Caco-2 (cell line): ENCODE data around the gene SIRPA. TPM values are rescaled to one million over a fixed set of nuclear protein-coding genes. Genes with fewer than 3 reads are reported as not detected.
"Not testable (repeated sequence)": the region's sequence is repeated elsewhere in the genome, so short reads cannot be mapped to it uniquely, and the experiment has no call there.

ENCODE experiments used
- BruUV-seq: library from RNA; stranded (reverse); fragments of 400-500 nt; replicated peaks from 2 replicates; lab custom pipeline; 2021; lab: Mats Ljungman, UMichigan
- CTCF ChIA-PET: fragments of 300-600 bp; sonication (Branson Sonifier 250); formaldehyde crosslinking; loops from one replicate; lab custom pipeline; 2022; ENCODE audit warnings: antibody characterized with exemption; lab: Charles Lee
- POLR2A ChIA-PET: fragments of 300-600 bp; sonication (Branson Sonifier 250); formaldehyde crosslinking; loops from one replicate; lab custom pipeline; 2022; ENCODE audit warnings: antibody characterized with exemption; lab: Charles Lee
- DNase-seq, 2 experiments: peaks; one replicate each; pipeline versions ENCODE4 v3.0.0 to v3.0.0-alpha.2; 2020 to 2022
- H3K27me3 ChIP-seq: replicated peaks from 2 replicates; pipeline ENCODE4 v1.6.0; 2011; ENCODE audit warnings: low read length; ENCODE audit not compliant: control insufficient read depth, insufficient read depth
- H3K36me3 ChIP-seq: 2 replicates; pipeline ENCODE4 v1.5.1; 2011; ENCODE audit warnings: low read length; ENCODE audit not compliant: control insufficient read depth, insufficient read depth
- H3K4me1 ChIP-seq: fragments of 250-450 bp; sonication (Bioruptor Pico); 2 replicates; pipeline ENCODE4 v1.5.1; 2020; ENCODE audit warnings: mild to moderate bottlenecking
- H3K4me3 ChIP-seq: 2 replicates; pipeline ENCODE4 v1.5.1; 2011; ENCODE audit warnings: low read depth, mild to moderate bottlenecking, control low read depth, low read length
- H3K9me3 ChIP-seq: fragments of 250-450 bp; sonication (Bioruptor Pico); 2 replicates; pipeline ENCODE4 v1.5.1; 2020; ENCODE audit warnings: mild to moderate bottlenecking, moderate library complexity
- H3K27ac Mint-ChIP-seq: one replicate; pipeline ENCODE4 v1.8.0; 2022; ENCODE audit warnings: mixed read lengths; ENCODE audit not compliant: unreplicated experiment
- H3K27me3 Mint-ChIP-seq: one replicate; pipeline ENCODE4 v1.8.0; 2022; ENCODE audit warnings: mixed read lengths; ENCODE audit not compliant: insufficient read depth, unreplicated experiment
- H3K36me3 Mint-ChIP-seq: one replicate; pipeline ENCODE4 v1.8.0; 2022; ENCODE audit warnings: mild to moderate bottlenecking, mixed read lengths; ENCODE audit not compliant: insufficient read depth, unreplicated experiment
- H3K4me1 Mint-ChIP-seq: one replicate; pipeline ENCODE4 v1.8.0; 2022; ENCODE audit warnings: low read depth, mixed read lengths; ENCODE audit not compliant: unreplicated experiment
- H3K4me3 Mint-ChIP-seq: one replicate; pipeline ENCODE4 v1.8.0; 2022; ENCODE audit warnings: mild to moderate bottlenecking, moderate library complexity, mixed read lengths; ENCODE audit not compliant: unreplicated experiment
- H3K9me3 Mint-ChIP-seq: one replicate; pipeline ENCODE4 v1.8.0; 2022; ENCODE audit warnings: mixed read lengths; ENCODE audit not compliant: unreplicated experiment
- intact Hi-C: fragments of 100-400 bp; cut with micrococcal nuclease; formaldehyde crosslinking; loops from one replicate; pipeline ENCODE4 v1.10.0; 2022; ENCODE audit not compliant: unreplicated experiment
- total RNA-seq: library from RNA; stranded (reverse); gene quantifications from 2 replicates; pipeline ENCODE4 v1.2.3, GENCODE V29; 2022
- TF ChIP-seq, protein P1 (sequence below), 2 experiments: fragments of 200-600 bp in 1 of 2; IDR thresholded peaks; 1 replicate in 1 of 2; 2 replicates in 1 of 2; pipeline versions ENCODE4 v1.5.1 to v1.8.0; 2011 to 2022; ENCODE audit warnings: antibody characterized with exemption in 1 of 2, control low read depth in 1 of 2, inconsistent platforms in 1 of 2, low read depth in 1 of 2, low read length in 1 of 2, mild to moderate bottlenecking in 1 of 2, moderate library complexity in 1 of 2; ENCODE audit not compliant: insufficient read depth in 1 of 2, severe bottlenecking in 1 of 2, unreplicated experiment in 1 of 2

The SIRPA gene
- total RNA-seq, 1 experiment from 2014 or later: 33.3 TPM

DNA sequence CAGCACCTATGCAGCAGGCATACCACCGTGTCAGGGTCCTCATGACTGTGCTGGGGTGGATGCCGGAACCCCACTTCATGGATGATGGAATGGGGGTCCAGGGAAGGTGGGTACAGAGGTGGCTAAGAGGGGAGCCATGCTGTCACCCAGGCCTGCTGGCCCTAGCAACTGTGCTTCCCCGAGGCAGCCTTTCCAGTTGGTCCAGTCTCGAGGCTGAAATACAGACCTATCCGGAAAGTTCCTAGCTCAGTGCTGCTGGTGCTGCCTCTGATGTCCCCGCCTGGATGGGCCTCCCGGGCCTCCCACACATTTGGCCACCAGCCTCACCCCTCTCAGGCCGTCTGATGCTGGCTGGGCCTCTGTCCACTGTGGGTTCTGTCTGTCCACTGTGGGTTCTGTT lies 17.4 kb downstream of the SIRPA start:
- POLR2A ChIA-PET: no interaction called here
- H3K27ac Mint-ChIP-seq: no peak overlapping the region
- H3K9me3 Mint-ChIP-seq: no peaks in the 10 kb centered on the region
- no peak overlapping the region for H3K4me3 Mint-ChIP-seq
- H3K36me3 ChIP-seq: peaks cover 3% of the 10 kb centered on the region
- no peaks in the 10 kb centered on the region; the same call in 1 of the 2 replicates for H3K4me1 ChIP-seq
- H3K27me3 ChIP-seq: no peaks in the 10 kb centered on the region
- H3K4me3 ChIP-seq: no peak overlapping the region
- H3K4me1 Mint-ChIP-seq: peaks cover 7% of the 10 kb centered on the region
- TF ChIP-seq, protein P1, sequence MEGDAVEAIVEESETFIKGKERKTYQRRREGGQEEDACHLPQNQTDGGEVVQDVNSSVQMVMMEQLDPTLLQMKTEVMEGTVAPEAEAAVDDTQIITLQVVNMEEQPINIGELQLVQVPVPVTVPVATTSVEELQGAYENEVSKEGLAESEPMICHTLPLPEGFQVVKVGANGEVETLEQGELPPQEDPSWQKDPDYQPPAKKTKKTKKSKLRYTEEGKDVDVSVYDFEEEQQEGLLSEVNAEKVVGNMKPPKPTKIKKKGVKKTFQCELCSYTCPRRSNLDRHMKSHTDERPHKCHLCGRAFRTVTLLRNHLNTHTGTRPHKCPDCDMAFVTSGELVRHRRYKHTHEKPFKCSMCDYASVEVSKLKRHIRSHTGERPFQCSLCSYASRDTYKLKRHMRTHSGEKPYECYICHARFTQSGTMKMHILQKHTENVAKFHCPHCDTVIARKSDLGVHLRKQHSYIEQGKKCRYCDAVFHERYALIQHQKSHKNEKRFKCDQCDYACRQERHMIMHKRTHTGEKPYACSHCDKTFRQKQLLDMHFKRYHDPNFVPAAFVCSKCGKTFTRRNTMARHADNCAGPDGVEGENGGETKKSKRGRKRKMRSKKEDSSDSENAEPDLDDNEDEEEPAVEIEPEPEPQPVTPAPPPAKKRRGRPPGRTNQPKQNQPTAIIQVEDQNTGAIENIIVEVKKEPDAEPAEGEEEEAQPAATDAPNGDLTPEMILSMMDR (IDR thresholded peaks at IDR 0.05; ENCODE audit: insufficient read depth in 1 of 2, low read depth in 1 of 2, low read length in 1 of 2, severe bottlenecking in 1 of 2, unreplicated experiment in 1 of 2): no peak
- CTCF ChIA-PET: no interaction called here
- BruUV-seq: no TSS peak
- H3K9me3 ChIP-seq: no peaks in the 10 kb centered on the region
- H3K27me3 Mint-ChIP-seq: no peaks in the 10 kb centered on the region
- no peak for DNase-seq
- intact Hi-C loops: no loop called here
- peaks cover 5% of the 10 kb centered on the region for H3K36me3 Mint-ChIP-seq

DNA sequence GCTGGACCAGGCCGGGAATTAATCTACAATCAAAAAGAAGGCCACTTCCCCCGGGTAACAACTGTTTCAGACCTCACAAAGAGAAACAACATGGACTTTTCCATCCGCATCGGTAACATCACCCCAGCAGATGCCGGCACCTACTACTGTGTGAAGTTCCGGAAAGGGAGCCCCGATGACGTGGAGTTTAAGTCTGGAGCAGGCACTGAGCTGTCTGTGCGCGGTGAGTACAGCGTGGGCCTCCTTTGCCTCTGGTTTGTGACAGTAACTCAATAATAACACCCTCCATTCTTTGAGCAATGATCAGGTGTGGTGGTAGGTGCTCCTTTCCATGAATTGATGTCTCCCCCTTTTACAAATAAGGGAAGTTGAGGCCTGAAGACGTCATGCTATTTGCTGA lies 20.0 kb downstream of the SIRPA start:
- H3K4me1 ChIP-seq: peaks cover 17% of the 10 kb centered on the region
- peaks cover 22% of the 10 kb centered on the region for H3K36me3 Mint-ChIP-seq
- intact Hi-C loops, H3K9me3 Mint-ChIP-seq, H3K36me3 ChIP-seq, H3K4me1 Mint-ChIP-seq, DNase-seq, POLR2A ChIA-PET, H3K27me3 ChIP-seq, H3K9me3 ChIP-seq, H3K4me3 ChIP-seq, H3K4me3 Mint-ChIP-seq, H3K27ac Mint-ChIP-seq, CTCF ChIA-PET, H3K27me3 Mint-ChIP-seq, BruUV-seq: not testable (repeated sequence)

DNA sequence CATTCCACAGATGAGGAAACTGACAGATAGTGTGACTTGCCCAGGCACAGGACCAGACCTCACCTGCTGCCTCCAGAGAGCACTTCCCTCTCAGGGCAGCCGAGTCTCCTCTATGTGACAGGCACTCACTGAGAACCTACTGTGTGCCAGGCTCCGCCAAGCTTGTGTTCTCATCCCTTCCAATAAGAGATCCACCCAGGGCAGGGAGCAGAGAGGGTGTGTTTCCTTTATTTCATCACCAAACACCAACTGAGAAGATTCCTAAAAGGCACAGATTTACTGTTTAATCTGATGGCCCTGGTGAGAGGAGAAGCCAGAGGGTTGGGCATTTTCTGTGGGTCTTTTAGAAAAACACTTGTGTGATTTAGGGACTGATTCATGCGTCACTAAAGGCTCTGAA lies 20.5 kb downstream of the SIRPA start:
- no peak overlapping the region for H3K27ac Mint-ChIP-seq
- no peak overlapping the region for H3K4me3 Mint-ChIP-seq
- H3K4me1 ChIP-seq: peaks cover 21% of the 10 kb centered on the region
- no peak overlapping the region for H3K4me3 ChIP-seq
- no TSS peak for BruUV-seq
- no peak for DNase-seq
- ChIA-PET CTCF (no interaction called here), POLR2A (no interaction called here)
- H3K36me3 Mint-ChIP-seq: peaks cover 22% of the 10 kb centered on the region
- H3K27me3 ChIP-seq: no peaks in the 10 kb centered on the region
- no peaks in the 10 kb centered on the region for H3K9me3 ChIP-seq
- no peaks in the 10 kb centered on the region for H3K9me3 Mint-ChIP-seq
- H3K27me3 Mint-ChIP-seq: no peaks in the 10 kb centered on the region
- peaks cover 13% of the 10 kb centered on the region for H3K4me1 Mint-ChIP-seq
- peaks cover 3% of the 10 kb centered on the region for H3K36me3 ChIP-seq
- intact Hi-C loops: no loop called here
- TF ChIP-seq, protein P1 (IDR thresholded peaks at IDR 0.05; ENCODE audit: insufficient read depth in 1 of 2, low read depth in 1 of 2, low read length in 1 of 2, severe bottlenecking in 1 of 2, unreplicated experiment in 1 of 2): no peak

DNA sequence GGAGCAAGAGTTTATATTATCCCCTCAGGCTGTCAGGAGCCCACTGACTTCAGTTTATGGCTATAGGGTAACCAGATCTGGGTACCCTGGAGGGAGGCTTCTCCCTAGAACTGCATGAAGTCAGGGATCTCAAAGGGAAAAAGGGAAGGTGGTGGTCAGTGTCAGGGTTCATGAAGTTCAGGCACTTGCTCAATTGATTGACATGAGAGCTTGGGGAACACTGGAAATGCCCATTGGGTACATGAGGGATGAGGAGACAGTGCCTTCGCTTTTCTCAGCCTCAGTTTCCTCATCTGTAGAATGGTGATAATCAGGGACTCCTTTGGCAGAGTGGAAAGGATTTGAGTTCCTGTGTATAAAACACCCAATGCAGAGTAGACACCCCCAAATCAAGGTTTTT lies 22.6 kb downstream of the SIRPA start:
- DNase-seq: no peak
- peaks cover 18% of the 10 kb centered on the region for H3K4me1 Mint-ChIP-seq
- no peaks in the 10 kb centered on the region for H3K27me3 Mint-ChIP-seq
- H3K9me3 Mint-ChIP-seq: no peaks in the 10 kb centered on the region
- TF ChIP-seq, protein P1 (IDR thresholded peaks at IDR 0.05; ENCODE audit: insufficient read depth in 1 of 2, low read depth in 1 of 2, low read length in 1 of 2, severe bottlenecking in 1 of 2, unreplicated experiment in 1 of 2): no peak
- ChIA-PET POLR2A (no interaction called here), CTCF (no interaction called here)
- no peak overlapping the region for H3K4me3 Mint-ChIP-seq
- H3K27ac Mint-ChIP-seq: peak overlapping the region; percentile 61
- H3K36me3 Mint-ChIP-seq: peaks cover 22% of the 10 kb centered on the region
- Histone ChIP-seq H3K27me3 (no peaks in the 10 kb centered on the region), H3K4me1 (peaks cover 25% of the 10 kb centered on the region), H3K36me3 (peaks cover 3% of the 10 kb centered on the region), H3K4me3 (no peak overlapping the region), H3K9me3 (no peaks in the 10 kb centered on the region)
- intact Hi-C loops: no loop called here
- no TSS peak for BruUV-seq
